ENCODE data around the gene KRTAP2-3.

DNA sequence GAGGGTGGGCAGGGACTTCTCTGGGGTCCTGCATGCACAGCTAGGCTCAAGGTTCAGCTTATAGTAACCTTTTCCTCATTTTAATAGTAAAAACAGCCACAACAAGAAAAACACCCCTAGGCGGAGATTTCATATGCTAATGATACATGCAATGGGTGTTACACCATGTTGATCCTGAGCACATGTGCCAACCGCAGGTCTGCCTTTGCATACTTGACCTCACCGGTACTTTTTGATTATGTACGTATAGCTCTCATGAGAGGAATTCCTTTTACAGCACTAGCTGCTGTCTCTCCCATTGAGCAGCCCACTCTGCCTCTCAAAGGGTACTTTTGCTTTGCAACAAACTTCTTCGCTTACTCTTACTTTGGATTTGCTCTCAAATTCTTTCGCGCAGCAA is 36.1 kb upstream of the KRTAP2-3 start:
- TF ChIP-seq CTCF (IDR thresholded peaks at IDR 0.05) (no peak), POLR2A (IDR thresholded peaks at IDR 0.05) (no peak), EP300 (IDR thresholded peaks at IDR 0.05) (no peak)

All from ovary (tissue), 3 donors.